Stomach (tissue), 9 donors: ENCODE data around the gene ATP13A1. TPM values are rescaled to one million over a fixed set of nuclear protein-coding genes. Genes with fewer than 3 reads are reported as not detected.
"Not testable (repeated sequence)": the region's sequence is repeated elsewhere in the genome, so short reads cannot be mapped to it uniquely, and the experiment has no call there.

ENCODE experiments used
- DNase-seq, 2 donors: peaks; one replicate each; pipeline versions ENCODE4 v3.0.0 to v3.0.0-alpha.2; 2013 to 2019
- H3K27ac ChIP-seq, 5 donors: fragments of 200-600 bp in 4 of 5; sonication (generic) in 4 of 5; one replicate each; pipeline ENCODE4 v1.5.1; 2013 to 2019; ENCODE audit warnings: mild to moderate bottlenecking in 1 of 5, moderate library complexity in 1 of 5
- H3K27me3 ChIP-seq, 3 donors: fragments of 200-600 bp; sonication (generic); one replicate each; pipeline ENCODE4 v1.5.1; 2017 to 2019; ENCODE audit warnings: mixed run types in 1 of 3
- H3K36me3 ChIP-seq, 4 donors: fragments of 200-600 bp; sonication (generic); 1 replicate in 3 of 4; 2 replicates in 1 of 4; pipeline ENCODE4 v1.5.1; 2016 to 2019
- H3K4me1 ChIP-seq, 4 donors: fragments of 200-600 bp; sonication (generic); one replicate each; pipeline ENCODE4 v1.5.1; 2016 to 2019
- H3K4me3 ChIP-seq, 4 donors: fragments of 200-600 bp; sonication (generic) in 3 of 4; one replicate each; pipeline ENCODE4 v1.5.1; 2016 to 2019; ENCODE audit warnings: mild to moderate bottlenecking in 1 of 4
- H3K9me3 ChIP-seq, 4 donors: fragments of 200-600 bp; sonication (generic); one replicate each; pipeline ENCODE4 v1.5.1; 2016 to 2019
- EP300 ChIP-seq: sonication (generic); formaldehyde crosslinking; IDR thresholded peaks from one replicate; pipeline ENCODE4 v1.6.1; 2017; ENCODE audit warnings: antibody characterized with exemption
- POLR2A ChIP-seq, 4 donors: fragments of 450-650 bp; IDR thresholded peaks; one replicate each; pipeline ENCODE4 v1.6.1; 2016; ENCODE audit warnings: antibody characterized with exemption in 4 of 4, control low read depth in 2 of 4, mild to moderate bottlenecking in 1 of 4, moderate library complexity in 1 of 4
- POLR2AphosphoS5 ChIP-seq, 3 donors: sonication (generic); formaldehyde crosslinking; IDR thresholded peaks; one replicate each; pipeline ENCODE4 v1.6.1; 2016; ENCODE audit warnings: antibody characterized with exemption in 3 of 3
- WGBS, 5 donors: extraction: QIAGEN DNeasy Blood & Tissue Kit in 3 of 5; methylation state at CpG; one replicate each; pipeline versions ENCODE4 v1.1.5 to v1.1.7; 2013 to 2018; 5-methylcytosine and 5-hydroxymethylcytosine counted together
- intact Hi-C: fragments of 100-400 bp; cut with DNase I; formaldehyde crosslinking; loops from one replicate; pipeline ENCODE4 v1.15.1; 2023; ENCODE audit warnings: low total_unique reads
- polyA plus RNA-seq, 3 donors: library from polyadenylated mRNA; stranded (reverse); fragments of 200-250 nt; gene quantifications; one replicate each; pipeline ENCODE4 v1.2.3, GENCODE V29; 2013
- small RNA-seq, 4 donors: library from RNA; depleted of rRNA; stranded (forward); fragments of <200 nt; gene quantifications; one replicate each; pipeline ENCODE3, GENCODE V24; 2016
- total RNA-seq, 5 donors: library from RNA; depleted of rRNA; stranded (reverse); fragments of >200 nt; gene quantifications; one replicate each; pipeline versions ENCODE4 v1.1.0 to v1.2.3, GENCODE V29; 2014 to 2016
- TF ChIP-seq, protein P1 (sequence below), 7 experiments: fragments of 450-650 bp in 4 of 7; fragments of 200-600 bp in 3 of 7; sonication (generic) in 3 of 7; IDR thresholded peaks; one replicate each; pipeline ENCODE4 v1.5.1; 2016 to 2019; ENCODE audit warnings: antibody characterized with exemption in 7 of 7, control low read depth in 2 of 7, mild to moderate bottlenecking in 1 of 7
- donor health status: healthy with polysubstance abuse.
- donor health status: Bipolar disorder and iron deficiency.
- donor health status: healthy.

The ATP13A1 gene
- total and polyA plus RNA-seq, 8 donors: 17.3 to 451 (median 56.5) TPM

DNA sequence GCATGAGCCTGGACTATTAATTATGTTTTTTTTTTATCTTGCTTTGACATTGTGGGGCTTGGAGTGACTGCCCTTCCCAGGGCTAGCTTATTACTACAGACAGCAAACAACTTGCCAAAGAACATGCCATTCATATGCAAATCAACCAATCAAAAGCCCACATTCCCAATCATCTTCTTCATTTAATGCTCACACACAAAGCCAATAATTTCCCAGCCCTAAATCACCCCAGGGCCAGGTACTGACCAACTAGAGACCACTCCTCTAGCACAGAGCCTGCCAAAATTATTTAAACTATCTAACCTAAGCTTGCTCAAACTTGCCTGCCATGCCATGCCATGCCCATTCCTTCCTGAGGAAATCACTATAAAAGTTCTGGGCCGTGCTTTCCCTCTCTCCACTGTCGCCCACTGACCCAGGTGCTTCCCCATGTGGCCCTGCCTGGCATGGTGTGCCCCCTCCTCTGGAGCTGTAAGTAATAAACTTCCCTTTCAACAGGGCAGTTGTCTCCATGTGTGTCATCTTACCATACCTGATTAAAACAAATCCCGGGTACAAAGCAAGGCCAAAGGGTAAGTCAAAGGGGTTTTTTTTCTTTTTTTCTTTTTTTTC lies 60.7 kb downstream of the ATP13A1 start:
- intact Hi-C loops: no loop called here
- H3K4me1 ChIP-seq: peaks cover 0 to 13% (median 9%) of the 10 kb centered on the region in 4 donors
- no peaks in the 10 kb centered on the region for H3K27me3 ChIP-seq
- no peaks in the 10 kb centered on the region for H3K36me3 ChIP-seq
- no peaks in the 10 kb centered on the region for H3K9me3 ChIP-seq
- DNase-seq: no peak
- no peak overlapping the region for H3K4me3 ChIP-seq
- WGBS, 5 donors: 58 to 82% (median 68%) methylated on average over 3 of the region's 3 CpGs
- no peak for TF ChIP-seq POLR2A (IDR thresholded peaks at IDR 0.05)
- H3K27ac ChIP-seq: peak overlapping the region in 2 of 5 donors; percentile 56 to 59

DNA sequence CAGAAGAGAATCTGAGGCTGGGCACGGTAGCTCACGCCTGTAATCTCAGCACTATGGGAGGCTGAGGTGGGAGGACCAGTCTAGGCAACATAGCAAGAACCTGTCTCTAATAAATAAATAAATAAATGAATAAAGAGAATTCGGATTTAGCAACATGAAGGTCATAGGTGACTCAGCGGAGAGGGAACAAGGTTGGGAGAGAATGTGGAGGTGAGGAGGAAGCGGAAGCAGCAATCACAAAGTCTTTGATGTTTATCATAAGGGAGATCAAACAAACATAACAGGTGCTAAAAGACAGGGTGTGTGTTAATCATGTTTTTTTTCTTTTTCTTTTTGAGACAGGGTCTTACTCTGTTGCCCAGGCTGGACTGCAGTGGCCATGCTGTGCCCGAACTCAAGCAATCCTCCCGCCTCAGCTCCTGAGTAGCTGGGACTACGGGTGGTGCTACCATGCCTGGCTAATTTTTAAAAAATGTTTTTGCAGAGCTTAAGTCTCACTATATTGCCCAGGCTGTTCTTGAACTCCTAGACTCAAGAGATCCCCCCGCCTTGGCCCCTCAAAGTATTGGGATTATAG lies 61.3 kb downstream of the ATP13A1 start:
- TF ChIP-seq POLR2AphosphoS5 (IDR thresholded peaks at IDR 0.05): peak in 1 of 3 donors; percentile 48
- TF ChIP-seq, protein P1, sequence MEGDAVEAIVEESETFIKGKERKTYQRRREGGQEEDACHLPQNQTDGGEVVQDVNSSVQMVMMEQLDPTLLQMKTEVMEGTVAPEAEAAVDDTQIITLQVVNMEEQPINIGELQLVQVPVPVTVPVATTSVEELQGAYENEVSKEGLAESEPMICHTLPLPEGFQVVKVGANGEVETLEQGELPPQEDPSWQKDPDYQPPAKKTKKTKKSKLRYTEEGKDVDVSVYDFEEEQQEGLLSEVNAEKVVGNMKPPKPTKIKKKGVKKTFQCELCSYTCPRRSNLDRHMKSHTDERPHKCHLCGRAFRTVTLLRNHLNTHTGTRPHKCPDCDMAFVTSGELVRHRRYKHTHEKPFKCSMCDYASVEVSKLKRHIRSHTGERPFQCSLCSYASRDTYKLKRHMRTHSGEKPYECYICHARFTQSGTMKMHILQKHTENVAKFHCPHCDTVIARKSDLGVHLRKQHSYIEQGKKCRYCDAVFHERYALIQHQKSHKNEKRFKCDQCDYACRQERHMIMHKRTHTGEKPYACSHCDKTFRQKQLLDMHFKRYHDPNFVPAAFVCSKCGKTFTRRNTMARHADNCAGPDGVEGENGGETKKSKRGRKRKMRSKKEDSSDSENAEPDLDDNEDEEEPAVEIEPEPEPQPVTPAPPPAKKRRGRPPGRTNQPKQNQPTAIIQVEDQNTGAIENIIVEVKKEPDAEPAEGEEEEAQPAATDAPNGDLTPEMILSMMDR (IDR thresholded peaks at IDR 0.05): no peak
- TF ChIP-seq EP300: no peak
- no peak for TF ChIP-seq POLR2A (IDR thresholded peaks at IDR 0.05)
- intact Hi-C loops: no loop called here
- H3K9me3 ChIP-seq: no peaks in the 10 kb centered on the region

DNA sequence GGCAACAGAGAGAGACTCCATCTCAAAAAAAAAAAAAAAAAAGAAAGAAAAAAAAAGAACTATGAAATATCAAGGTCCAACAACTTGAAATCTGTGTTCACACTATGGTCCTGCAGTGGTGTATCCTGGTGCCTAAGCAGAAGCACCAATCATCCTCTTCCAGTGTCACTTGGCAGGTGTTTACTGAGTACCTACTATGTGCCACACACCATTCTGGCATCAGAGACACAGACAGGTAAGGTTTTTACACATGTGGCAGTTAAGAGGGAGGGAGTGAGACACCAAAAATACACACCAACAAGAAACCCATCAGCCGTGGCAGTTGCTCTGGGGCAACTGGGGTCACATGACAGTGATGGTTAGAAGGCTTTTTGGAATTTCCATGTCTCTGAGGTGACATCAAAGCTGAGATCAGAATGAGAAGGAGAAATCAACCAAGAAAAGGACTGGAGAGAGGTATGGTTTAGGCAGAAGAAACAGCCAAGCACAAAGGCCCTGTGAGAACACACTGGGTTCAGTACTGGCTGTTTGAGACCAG lies 62.6 kb downstream of the ATP13A1 start:
- Histone ChIP-seq H3K4me1 (peaks cover 0 to 15% (median 7%) of the 10 kb centered on the region in 4 donors), H3K27me3 (no peaks in the 10 kb centered on the region), H3K36me3 (no peaks in the 10 kb centered on the region), H3K9me3 (no peaks in the 10 kb centered on the region), H3K4me3 (no peak overlapping the region), H3K27ac (no peak overlapping the region)
- no peak for DNase-seq
- intact Hi-C loops: no loop called here
- TF ChIP-seq, protein P1 (IDR thresholded peaks at IDR 0.05): no peak
- TF ChIP-seq POLR2A (IDR thresholded peaks at IDR 0.05): no peak
- 77 to 100% (median 82%) methylated on average over 1 of the region's 1 CpG for WGBS, 5 donors

More for the DNA sequence above, 61.3 kb downstream of the ATP13A1 start:
- WGBS, 5 donors: 45 to 74% (median 59%) methylated on average over 9 of the region's 9 CpGs
- DNase-seq: peak in 1 of 2 donors; percentile 63
- Histone ChIP-seq H3K4me1 (peaks cover 0 to 13% (median 9%) of the 10 kb centered on the region in 4 donors), H3K27ac (peak overlapping the region in 3 of 5 donors; percentile 18 to 59 (median 56)), H3K27me3 (no peaks in the 10 kb centered on the region), H3K4me3 (no peak overlapping the region), H3K36me3 (no peaks in the 10 kb centered on the region)

DNA sequence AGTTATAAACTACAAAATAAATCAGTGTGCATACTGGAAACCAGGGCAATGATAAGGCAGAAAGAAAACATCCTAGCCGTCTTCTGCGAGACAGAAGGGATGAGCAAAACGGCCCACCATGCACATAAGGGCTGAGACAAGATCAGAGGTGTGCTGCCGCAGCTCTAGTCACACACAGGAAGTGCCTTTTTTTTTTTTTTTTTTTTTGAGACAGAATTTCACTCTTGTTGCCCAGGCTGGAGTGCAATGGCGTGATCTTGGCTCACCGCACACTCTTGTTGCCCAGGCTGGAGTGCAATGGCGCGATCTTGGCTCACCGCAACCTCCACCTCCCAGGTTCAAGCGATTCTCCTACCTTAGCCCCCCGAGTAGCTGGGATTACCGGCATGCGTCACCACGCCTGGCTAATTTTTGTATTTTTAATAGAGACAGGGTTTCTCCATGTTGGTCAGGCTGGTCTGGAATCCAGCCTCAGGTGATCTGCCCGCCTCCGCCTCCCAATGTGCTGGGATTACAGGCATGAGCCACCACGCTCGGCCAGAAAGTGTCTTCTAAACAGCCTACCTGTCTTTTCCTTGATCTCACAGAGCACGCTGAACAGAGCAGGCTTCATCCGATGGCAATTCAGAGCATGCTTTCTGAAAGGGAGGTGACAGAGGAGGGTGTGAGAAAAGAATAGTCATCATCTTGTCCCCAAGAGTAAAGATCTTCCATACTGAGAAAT lies 64.6 kb downstream of the ATP13A1 start:
- intact Hi-C loops, DNase-seq, H3K27me3 ChIP-seq, H3K4me3 ChIP-seq, H3K9me3 ChIP-seq, H3K36me3 ChIP-seq: not testable (repeated sequence)
- H3K4me1 ChIP-seq: peaks cover 0 to 31% (median 22%) of the 10 kb centered on the region in 4 donors
- peak overlapping the region; percentile 25 to 72 (median 64) for H3K27ac ChIP-seq
- 84 to 91% (median 89%) methylated on average over 20 of the region's 20 CpGs for WGBS, 5 donors

DNA sequence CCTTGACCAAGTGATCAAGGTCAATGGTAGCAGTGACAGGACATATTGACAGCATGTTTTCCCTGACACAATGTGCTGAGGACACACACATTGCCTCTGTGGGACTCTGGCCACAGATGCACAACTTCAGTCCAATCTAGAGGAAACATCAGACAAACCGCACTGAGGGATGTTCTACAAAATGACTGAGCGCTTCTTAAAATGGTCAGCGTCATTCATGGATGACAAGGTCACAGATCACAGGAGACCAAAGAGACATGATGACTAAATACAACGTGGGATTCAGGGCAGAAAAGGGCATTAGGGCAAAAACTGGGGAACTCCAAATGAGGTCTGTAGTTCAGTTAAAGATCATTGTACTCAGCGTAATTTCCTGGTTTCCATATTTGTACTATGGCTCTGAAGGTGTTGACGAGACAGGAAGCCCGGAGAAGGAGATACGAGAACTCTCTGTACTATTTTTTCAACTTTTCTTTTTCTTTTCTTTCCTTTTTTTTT lies 65.6 kb downstream of the ATP13A1 start:
- Histone ChIP-seq H3K27ac (peak overlapping the region in 4 of 5 donors; percentile 24 to 72 (median 60)), H3K36me3 (no peaks in the 10 kb centered on the region), H3K4me3 (no peak overlapping the region), H3K4me1 (peaks cover 0 to 31% (median 22%) of the 10 kb centered on the region in 4 donors), H3K9me3 (no peaks in the 10 kb centered on the region), H3K27me3 (no peaks in the 10 kb centered on the region)
- peak in 1 of 2 donors; percentile 46 for DNase-seq
- WGBS, 5 donors: 68 to 80% (median 80%) methylated on average over 8 of the region's 8 CpGs
- intact Hi-C loops: no loop called here
- TF ChIP-seq EP300 (no peak), POLR2A (IDR thresholded peaks at IDR 0.05) (no peak)

Small RNA genes lying within 50 kb of the gene (small RNA-seq; reads per million reads assigned to genes)
- 0 reads per million in 4 donors for gene AC011458.2

Other genes starting within 250 kb of the ATP13A1 start
- 10 to 100 TPM in 1 of 5 donors, 1 to 10 TPM in 3, not detected in 1; 2.0 to 31.7 (median 5.6) TPM for gene TSSK6, start 148.1 kb downstream of the ATP13A1 start, total RNA-seq
- gene TSSK6, start 148.1 kb downstream of the ATP13A1 start, polyA plus RNA-seq: 1 to 10 TPM in 1 of 3 donors, under 1 TPM in 2; 0.93 to 2.0 (median 0.93) TPM
- 100 to 1,000 TPM in 1 of 5 donors, 10 to 100 TPM in 4; 24.5 to 204 (median 71.4) TPM for gene NDUFA13, start 147.5 kb downstream of the ATP13A1 start, total RNA-seq
- 100 to 1,000 TPM; 258 to 367 (median 300) TPM for gene NDUFA13, start 147.5 kb downstream of the ATP13A1 start, polyA plus RNA-seq
- gene YJEFN3, start 134.8 kb downstream of the ATP13A1 start, total RNA-seq: 100 to 1,000 TPM in 1 of 5 donors, 1 to 10 TPM in 1, under 1 TPM in 3; 0.43 to 117 (median 0.92) TPM
- 10 to 100 TPM in 1 of 3 donors, 1 to 10 TPM in 2; 4.9 to 14.5 (median 5.2) TPM for gene YJEFN3, start 134.8 kb downstream of the ATP13A1 start, polyA plus RNA-seq
- 1 to 10 TPM in 1 of 5 donors, under 1 TPM in 2, not detected in 2; under 0.01 to 1.4 (median 0.73) TPM for gene CILP2, start 125.4 kb downstream of the ATP13A1 start, total RNA-seq
- gene CILP2, start 125.4 kb downstream of the ATP13A1 start, polyA plus RNA-seq: under 1 TPM in 1 of 3 donors, not detected in 2; 0.05 TPM
- gene PBX4, start 45.0 kb downstream of the ATP13A1 start, total RNA-seq: 10 to 100 TPM in 2 of 5 donors, 1 to 10 TPM in 2, not detected in 1; 2.0 to 60.7 (median 17.5) TPM
- 1 to 10 TPM; 2.9 to 4.9 (median 2.9) TPM for gene PBX4, start 45.0 kb downstream of the ATP13A1 start, polyA plus RNA-seq
- gene LPAR2, start 35.5 kb downstream of the ATP13A1 start, total RNA-seq: 100 to 1,000 TPM in 1 of 5 donors, 10 to 100 TPM in 2, 1 to 10 TPM in 2; 4.1 to 156 (median 25.9) TPM
- 10 to 100 TPM; 14.4 to 23.0 (median 15.0) TPM for gene LPAR2, start 35.5 kb downstream of the ATP13A1 start, polyA plus RNA-seq
- gene GMIP, start 20.0 kb downstream of the ATP13A1 start, total RNA-seq: 10 to 100 TPM in 4 of 5 donors, 1 to 10 TPM in 1; 5.3 to 96.2 (median 35.0) TPM
- gene GMIP, start 20.0 kb downstream of the ATP13A1 start, polyA plus RNA-seq: 10 to 100 TPM in 2 of 3 donors, 1 to 10 TPM in 1; 5.2 to 11.9 (median 10.3) TPM
- gene ZNF101, start 5.2 kb upstream of the ATP13A1 start, total RNA-seq: 1 to 10 TPM; 2.2 to 8.8 (median 3.0) TPM
- 1 to 10 TPM; 5.5 to 9.1 (median 7.2) TPM for gene ZNF101, start 5.2 kb upstream of the ATP13A1 start, polyA plus RNA-seq
- 10 to 100 TPM in 1 of 5 donors, 1 to 10 TPM in 2, under 1 TPM in 2; 0.29 to 13.2 (median 7.0) TPM for gene ZNF14, start 69.4 kb upstream of the ATP13A1 start, total RNA-seq
- 1 to 10 TPM; 3.1 to 5.0 (median 3.6) TPM for gene ZNF14, start 69.4 kb upstream of the ATP13A1 start, polyA plus RNA-seq
- gene ZNF506, start 158.1 kb upstream of the ATP13A1 start, total RNA-seq: 10 to 100 TPM; 11.7 to 93.7 (median 61.7) TPM
- gene ZNF506, start 158.1 kb upstream of the ATP13A1 start, polyA plus RNA-seq: 1 to 10 TPM; 3.4 to 5.5 (median 4.8) TPM
- gene ZNF253, start 202.2 kb upstream of the ATP13A1 start, total RNA-seq: 10 to 100 TPM in 3 of 5 donors, 1 to 10 TPM in 2; 7.1 to 32.1 (median 12.7) TPM
- 1 to 10 TPM; 2.4 to 5.2 (median 3.9) TPM for gene ZNF253, start 202.2 kb upstream of the ATP13A1 start, polyA plus RNA-seq
- gene ZNF93, start 237.3 kb upstream of the ATP13A1 start, total RNA-seq: 1 to 10 TPM in 2 of 5 donors, under 1 TPM in 1, not detected in 2; 0.45 to 9.2 (median 7.4) TPM
- 1 to 10 TPM; 2.3 to 3.1 (median 2.3) TPM for gene ZNF93, start 237.3 kb upstream of the ATP13A1 start, polyA plus RNA-seq